ENCODE measurements around the gene OLFML2B.

The OLFML2B gene

GRCh38 chr1:162042361-162042760 lies 18.7 kb upstream of the OLFML2B start:
- H3K9me3 ChIP-seq (ENCODE audit: insufficient read depth, low read length), result no peaks in the 10 kb centered on the region
- H4K20me1 ChIP-seq (ENCODE audit: insufficient read depth, low read length), result no peaks in the 10 kb centered on the region
- H3K36me3 ChIP-seq (replicated peaks; ENCODE audit: low read depth, low read length), result no peaks in the 10 kb centered on the region
- no peak overlapping the region for H3K9ac ChIP-seq (ENCODE audit: low read length)
- no peaks in the 10 kb centered on the region for H3K79me2 ChIP-seq (ENCODE audit: low read length)
- no peak overlapping the region for H3K4me3 ChIP-seq (ENCODE audit: low read length)
- H3K27ac ChIP-seq (ENCODE audit: low read length), result no peak overlapping the region
- no peak for TF ChIP-seq CTCF (IDR thresholded peaks at IDR 0.05; ENCODE audit: low read depth, low read length)
- no peak for TF ChIP-seq EZH2phosphoT487 (IDR thresholded peaks at IDR 0.05; ENCODE audit: low read depth)
- no peak overlapping the region for H3K4me2 ChIP-seq (ENCODE audit: low read length)
- H2AFZ ChIP-seq (ENCODE audit: low read depth, low read length), result no peak overlapping the region
- H3K27me3 ChIP-seq (ENCODE audit: low read depth, low read length), result peaks cover 10% of the 10 kb centered on the region; the same call in 1 of the 2 replicates
- peaks cover 7% of the 10 kb centered on the region for H3K4me1 ChIP-seq (ENCODE audit: low read length)

- Histone ChIP-seq H3K4me2 (ENCODE audit: low read length) (no peak overlapping the region), H3K4me1 (ENCODE audit: low read length) (no peaks in the 10 kb centered on the region), H3K9me3 (ENCODE audit: insufficient read depth, low read length) (no peaks in the 10 kb centered on the region), H2AFZ (ENCODE audit: low read depth, low read length) (no peak overlapping the region), H4K20me1 (ENCODE audit: insufficient read depth, low read length) (no peaks in the 10 kb centered on the region), H3K79me2 (ENCODE audit: low read length) (no peaks in the 10 kb centered on the region), H3K27ac (ENCODE audit: low read length) (no peak overlapping the region), H3K4me3 (ENCODE audit: low read length) (no peak overlapping the region), H3K9ac (ENCODE audit: low read length) (no peak overlapping the region), H3K36me3 (replicated peaks; ENCODE audit: low read depth, low read length) (no peaks in the 10 kb centered on the region), H3K27me3 (ENCODE audit: low read depth, low read length) (peaks cover 14% of the 10 kb centered on the region)
- TF ChIP-seq EZH2phosphoT487 (IDR thresholded peaks at IDR 0.05; ENCODE audit: low read depth) (no peak), CTCF (IDR thresholded peaks at IDR 0.05; ENCODE audit: low read depth, low read length) (peak; percentile 62)
Measured at GRCh38 chr1:162040657-162041056, 17.0 kb upstream of the OLFML2B start.

GRCh38 chr1:162040001-162040400 lies 16.3 kb upstream of the OLFML2B start:
- H3K36me3 ChIP-seq (replicated peaks; ENCODE audit: low read depth, low read length), result no peaks in the 10 kb centered on the region
- H3K27ac ChIP-seq (ENCODE audit: low read length), result no peak overlapping the region
- no peak overlapping the region for H3K4me2 ChIP-seq (ENCODE audit: low read length)
- H3K9me3 ChIP-seq (ENCODE audit: insufficient read depth, low read length), result no peaks in the 10 kb centered on the region
- H3K4me1 ChIP-seq (ENCODE audit: low read length), result peaks cover 6% of the 10 kb centered on the region
- H3K79me2 ChIP-seq (ENCODE audit: low read length), result no peaks in the 10 kb centered on the region
- no peaks in the 10 kb centered on the region for H4K20me1 ChIP-seq (ENCODE audit: insufficient read depth, low read length)
- H3K27me3 ChIP-seq (ENCODE audit: low read depth, low read length), result peaks cover 20% of the 10 kb centered on the region
- no peak for TF ChIP-seq CTCF (IDR thresholded peaks at IDR 0.05; ENCODE audit: low read depth, low read length)
- TF ChIP-seq EZH2phosphoT487 (IDR thresholded peaks at IDR 0.05; ENCODE audit: low read depth), result no peak
- no peak overlapping the region for H2AFZ ChIP-seq (ENCODE audit: low read depth, low read length)
- H3K4me3 ChIP-seq (ENCODE audit: low read length), result no peak overlapping the region
- H3K9ac ChIP-seq (ENCODE audit: low read length), result no peak overlapping the region

GRCh38 chr1:162038624-162039023 lies 15.0 kb upstream of the OLFML2B start:
- no peaks in the 10 kb centered on the region for H3K36me3 ChIP-seq (replicated peaks; ENCODE audit: low read depth, low read length)
- H4K20me1 ChIP-seq (ENCODE audit: insufficient read depth, low read length), result no peaks in the 10 kb centered on the region
- no peak overlapping the region for H3K9ac ChIP-seq (ENCODE audit: low read length)
- TF ChIP-seq EZH2phosphoT487 (IDR thresholded peaks at IDR 0.05; ENCODE audit: low read depth) (no peak), CTCF (IDR thresholded peaks at IDR 0.05; ENCODE audit: low read depth, low read length) (no peak)
- no peak overlapping the region for H3K4me2 ChIP-seq (ENCODE audit: low read length)
- no peaks in the 10 kb centered on the region for H3K9me3 ChIP-seq (ENCODE audit: insufficient read depth, low read length)
- no peak overlapping the region for H2AFZ ChIP-seq (ENCODE audit: low read depth, low read length)
- H3K4me3 ChIP-seq (ENCODE audit: low read length), result no peak overlapping the region
- no peak overlapping the region for H3K27ac ChIP-seq (ENCODE audit: low read length)
- H3K79me2 ChIP-seq (ENCODE audit: low read length), result no peaks in the 10 kb centered on the region
- H3K4me1 ChIP-seq (ENCODE audit: low read length), result peaks cover 6% of the 10 kb centered on the region
- peaks cover 33% of the 10 kb centered on the region for H3K27me3 ChIP-seq (ENCODE audit: low read depth, low read length)

Data from OCI-LY3 (cell line).